ENCODE results near the gene KSR2.
"Not testable (repeated sequence)": the region's sequence is repeated elsewhere in the genome, so short reads cannot be mapped to it uniquely, and the experiment has no call there.

KSR2 gene

DNA sequence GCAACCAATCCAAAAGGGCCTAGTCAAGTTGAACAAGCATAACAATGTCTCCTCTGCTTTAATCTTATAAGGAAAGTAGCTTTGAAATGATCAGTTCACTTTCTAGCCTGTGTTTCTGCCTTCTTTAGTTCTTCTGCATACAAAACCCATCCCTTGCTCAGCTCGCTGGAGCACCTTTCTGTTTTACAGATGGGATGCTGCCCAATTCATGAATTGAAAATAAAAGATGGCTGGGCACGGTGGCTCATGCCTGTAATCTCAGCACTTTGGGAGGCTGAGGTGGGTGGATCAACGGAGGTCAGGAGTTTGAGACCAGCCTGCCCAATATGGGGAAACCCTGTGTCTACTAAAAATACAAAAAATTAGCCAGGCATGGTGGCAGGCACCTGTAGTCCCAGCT is 43.2 kb upstream of the KSR2 start:
- DNase-seq (ENCODE audit: extremely low read depth, low read depth) = no peak
- TF ChIP-seq, protein P1, sequence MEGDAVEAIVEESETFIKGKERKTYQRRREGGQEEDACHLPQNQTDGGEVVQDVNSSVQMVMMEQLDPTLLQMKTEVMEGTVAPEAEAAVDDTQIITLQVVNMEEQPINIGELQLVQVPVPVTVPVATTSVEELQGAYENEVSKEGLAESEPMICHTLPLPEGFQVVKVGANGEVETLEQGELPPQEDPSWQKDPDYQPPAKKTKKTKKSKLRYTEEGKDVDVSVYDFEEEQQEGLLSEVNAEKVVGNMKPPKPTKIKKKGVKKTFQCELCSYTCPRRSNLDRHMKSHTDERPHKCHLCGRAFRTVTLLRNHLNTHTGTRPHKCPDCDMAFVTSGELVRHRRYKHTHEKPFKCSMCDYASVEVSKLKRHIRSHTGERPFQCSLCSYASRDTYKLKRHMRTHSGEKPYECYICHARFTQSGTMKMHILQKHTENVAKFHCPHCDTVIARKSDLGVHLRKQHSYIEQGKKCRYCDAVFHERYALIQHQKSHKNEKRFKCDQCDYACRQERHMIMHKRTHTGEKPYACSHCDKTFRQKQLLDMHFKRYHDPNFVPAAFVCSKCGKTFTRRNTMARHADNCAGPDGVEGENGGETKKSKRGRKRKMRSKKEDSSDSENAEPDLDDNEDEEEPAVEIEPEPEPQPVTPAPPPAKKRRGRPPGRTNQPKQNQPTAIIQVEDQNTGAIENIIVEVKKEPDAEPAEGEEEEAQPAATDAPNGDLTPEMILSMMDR (IDR thresholded peaks at IDR 0.05; ENCODE audit: low read depth, low read length, missing control alignments) = no peak
- no peak overlapping the region for H3K4me3 ChIP-seq (replicated peaks; ENCODE audit: low read depth, low read length)

DNA sequence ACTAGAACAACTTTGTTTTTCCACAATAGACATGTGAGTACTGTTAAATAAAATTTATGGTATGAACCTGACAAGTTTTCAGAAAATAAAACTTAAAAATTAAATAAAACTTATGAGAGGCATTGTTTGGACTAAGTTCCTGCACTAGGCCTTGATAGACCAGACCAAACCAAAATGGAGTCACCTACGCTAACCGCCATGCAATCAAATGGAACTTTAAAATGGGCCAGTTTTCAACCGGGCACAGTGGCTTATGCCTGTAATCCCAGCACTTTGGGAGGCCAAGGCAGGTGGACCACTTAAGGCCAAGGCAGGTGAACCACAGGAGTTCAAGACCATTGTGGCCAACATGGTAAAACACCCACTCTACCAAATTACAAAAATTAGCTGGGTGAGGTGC is 42.6 kb upstream of the KSR2 start:
- TF ChIP-seq, protein P1 (IDR thresholded peaks at IDR 0.05; ENCODE audit: low read depth, low read length, missing control alignments) = no peak
- DNase-seq (ENCODE audit: extremely low read depth, low read depth) = no peak
- H3K4me3 ChIP-seq (replicated peaks; ENCODE audit: low read depth, low read length) = no peak overlapping the region

DNA sequence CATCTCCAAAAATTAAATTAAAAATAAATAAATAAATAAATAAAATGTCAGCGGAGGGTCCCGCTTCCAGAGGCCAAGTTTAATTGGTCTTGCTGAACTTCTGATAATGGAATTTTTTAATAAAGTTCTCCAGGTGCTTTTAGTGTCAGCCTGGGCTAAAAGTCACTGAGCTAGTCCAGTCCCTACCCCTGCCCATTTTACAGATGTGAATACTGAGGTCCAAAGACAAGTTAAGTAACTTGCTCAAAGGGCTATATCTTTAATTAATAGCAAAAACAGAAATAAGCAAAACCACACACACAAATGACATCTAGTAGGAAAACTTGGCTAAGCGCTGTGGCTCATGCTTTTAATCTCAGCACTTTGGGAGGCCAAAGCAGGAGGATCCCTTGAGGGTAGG is 42.1 kb upstream of the KSR2 start:
- TF ChIP-seq, protein P1 (IDR thresholded peaks at IDR 0.05; ENCODE audit: low read depth, low read length, missing control alignments) = no peak
- no peak for DNase-seq (ENCODE audit: extremely low read depth, low read depth)
- no peak overlapping the region for H3K4me3 ChIP-seq (replicated peaks; ENCODE audit: low read depth, low read length)

DNA sequence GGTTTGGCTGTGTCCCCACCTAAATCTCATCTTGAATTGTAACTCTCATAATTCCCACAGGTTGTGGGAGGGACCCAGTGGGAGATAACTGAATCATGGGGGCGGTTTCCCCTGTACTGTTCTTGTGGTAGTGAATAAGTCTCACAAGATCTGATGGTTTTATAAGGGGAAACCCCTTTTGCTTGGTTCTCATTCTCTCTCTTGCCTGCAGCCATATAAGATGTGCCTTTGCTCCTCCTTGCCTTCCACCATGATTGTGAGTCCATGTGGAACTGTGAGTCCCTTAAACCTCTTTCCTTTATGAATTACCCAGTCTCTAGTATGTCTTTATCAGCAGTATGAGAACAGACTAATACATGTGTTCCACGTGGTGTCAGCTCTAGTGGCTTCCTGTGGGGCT is 31.0 kb upstream of the KSR2 start:
- not testable (repeated sequence) for H3K4me3 ChIP-seq (replicated peaks; ENCODE audit: low read depth, low read length); DNase-seq (ENCODE audit: extremely low read depth, low read depth)

DNA sequence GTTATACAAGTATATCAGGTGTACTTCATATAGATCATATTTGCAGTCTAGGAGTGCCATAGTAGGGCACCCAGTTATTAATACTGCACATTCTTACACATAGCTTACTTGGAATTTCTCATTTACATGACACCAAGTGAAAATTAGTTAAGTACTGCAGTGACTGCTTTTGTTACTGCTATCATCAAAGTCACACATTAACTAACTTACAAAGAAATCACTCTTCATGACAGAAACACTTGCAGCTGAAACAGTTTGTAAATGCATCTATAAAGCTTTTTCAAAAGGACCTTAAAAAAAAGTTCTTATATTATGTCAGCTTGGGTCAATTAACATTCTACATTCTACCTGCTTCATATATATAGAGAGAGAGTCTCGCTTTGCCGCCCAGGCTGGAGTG is 29.9 kb upstream of the KSR2 start:
- DNase-seq (ENCODE audit: extremely low read depth, low read depth) = no peak

DNA sequence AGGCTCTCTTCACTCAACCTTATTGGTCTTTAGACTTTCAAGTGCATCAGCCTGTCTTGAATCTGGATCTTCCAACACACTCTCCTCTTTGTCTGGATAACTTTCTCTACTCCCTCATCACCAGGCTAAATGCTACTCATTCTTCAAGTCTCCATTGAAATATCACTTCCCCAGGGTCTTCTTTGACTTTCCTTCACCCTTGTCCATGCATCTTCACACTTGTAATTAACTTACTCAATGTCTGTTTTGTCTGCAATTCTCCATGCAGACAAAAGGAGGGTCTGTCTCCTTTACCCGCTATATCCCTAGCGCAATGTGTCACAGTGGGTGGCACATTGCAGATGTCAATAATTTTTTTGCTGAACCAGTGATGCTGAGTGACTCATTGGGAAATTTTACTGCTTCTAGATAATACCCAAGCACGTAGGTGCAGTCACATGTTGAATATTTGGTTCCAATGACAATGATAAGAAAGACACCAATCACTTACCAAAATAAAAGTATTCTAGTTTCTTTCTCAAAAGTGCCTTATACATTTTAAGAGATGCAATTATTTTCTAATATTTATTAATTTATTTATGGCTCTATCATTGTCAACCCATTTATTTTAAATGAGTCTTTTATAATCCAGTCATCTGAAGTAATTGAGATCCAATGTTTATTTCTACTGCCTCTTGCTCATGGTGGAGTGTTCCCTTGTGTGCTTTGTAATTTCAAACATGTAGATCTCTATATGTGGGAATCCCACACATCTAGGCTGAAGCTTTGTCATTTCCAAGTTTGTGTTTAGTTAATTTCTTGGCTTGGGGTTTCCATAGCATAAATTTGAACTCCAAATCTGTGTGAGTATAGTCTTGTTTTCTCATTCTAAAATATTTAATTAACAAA is 26.0 kb upstream of the KSR2 start:
- H3K4me3 ChIP-seq (replicated peaks; ENCODE audit: low read depth, low read length) = no peak overlapping the region
- TF ChIP-seq, protein P1 (IDR thresholded peaks at IDR 0.05; ENCODE audit: low read depth, low read length, missing control alignments) = no peak
- no peak for DNase-seq (ENCODE audit: extremely low read depth, low read depth)

More for the DNA sequence above, 29.9 kb upstream of the KSR2 start:
- no peak overlapping the region for H3K4me3 ChIP-seq (replicated peaks; ENCODE audit: low read depth, low read length)
- TF ChIP-seq, protein P1 (IDR thresholded peaks at IDR 0.05; ENCODE audit: low read depth, low read length, missing control alignments) = no peak

DNA sequence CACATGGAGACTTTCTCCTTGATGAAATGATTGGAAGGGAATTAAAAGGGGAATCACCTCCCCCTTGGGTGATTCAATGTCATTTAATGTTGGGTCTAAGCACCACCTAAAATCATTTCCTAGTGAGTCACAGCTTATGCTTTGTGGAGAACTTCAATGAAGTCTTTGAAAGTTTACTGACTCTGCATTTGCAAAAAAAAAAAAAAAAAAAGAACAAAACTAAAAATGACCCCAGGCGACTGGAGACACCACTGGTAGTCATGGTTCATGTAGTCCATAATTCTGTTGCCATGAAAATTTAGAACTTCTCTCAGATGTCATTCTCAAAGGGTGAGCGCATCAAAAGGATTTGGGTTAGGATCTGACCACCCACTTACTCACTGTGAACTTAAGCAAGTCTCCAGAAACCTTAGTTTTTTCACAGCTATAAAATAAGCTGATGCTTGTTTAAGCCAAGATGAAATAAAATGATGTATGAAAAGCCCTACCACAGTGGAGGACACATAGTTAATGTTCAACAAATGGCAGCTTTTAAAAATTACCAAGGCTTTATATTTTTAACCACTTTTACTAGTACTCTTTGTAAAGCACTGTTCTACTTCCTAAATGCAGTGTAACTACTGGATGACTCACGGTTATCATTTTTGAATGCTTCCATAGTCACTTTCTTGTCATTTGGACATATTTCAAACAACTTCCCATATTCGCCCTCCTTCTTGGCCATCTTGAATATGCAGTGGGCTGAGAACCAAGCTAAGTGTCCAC is 18.1 kb upstream of the KSR2 start:
- H3K4me3 ChIP-seq (replicated peaks; ENCODE audit: low read depth, low read length) = no peak overlapping the region
- no peak for DNase-seq (ENCODE audit: extremely low read depth, low read depth)
- TF ChIP-seq, protein P1 (IDR thresholded peaks at IDR 0.05; ENCODE audit: low read depth, low read length, missing control alignments) = no peak

Data from HFF-Myc (cell line).